Neural cell (in vitro differentiated cells): Measurements from ENCODE around the gene HACL1. TPM values are rescaled to one million over a fixed set of nuclear protein-coding genes. Genes with fewer than 3 reads are reported as not detected.

ENCODE experiments used
- H2AFZ ChIP-seq: fragments of 200-600, 300-800 bp; sonication (generic), shearing (Covaris generic); 2 replicates; pipeline ENCODE4 v1.6.0; 2014; ENCODE audit warnings: low read depth, mild to moderate bottlenecking, antibody characterized with exemption, low read length, moderate library complexity
- H3F3A ChIP-seq: fragments of 200-600 bp; shearing (Covaris generic); 2 replicates; pipeline ENCODE4 v1.6.1; 2016; ENCODE audit warnings: mild to moderate bottlenecking, moderate library complexity, mixed read lengths, antibody characterized with exemption, low read length; ENCODE audit not compliant: insufficient read depth, poor library complexity, severe bottlenecking
- H3K27ac ChIP-seq: fragments of 200-600, 300-800 bp; sonication (generic), shearing (Covaris generic); 2 replicates; pipeline ENCODE4 v1.5.1; 2014; ENCODE audit warnings: mild to moderate bottlenecking, low read length, moderate library complexity
- H3K27me3 ChIP-seq: fragments of 300-800, 200-600 bp; sonication (generic), shearing (Covaris generic); 2 replicates; pipeline ENCODE4 v1.6.0; 2014; ENCODE audit warnings: mild to moderate bottlenecking, low read depth, low read length, moderate library complexity; ENCODE audit not compliant: insufficient read depth
- H3K36me3 ChIP-seq: fragments of 300-800, 200-600 bp; sonication (generic), shearing (Covaris generic); 2 replicates; pipeline ENCODE4 v1.5.1; 2014; ENCODE audit warnings: mild to moderate bottlenecking, antibody characterized with exemption, low read length, moderate library complexity; ENCODE audit not compliant: insufficient read depth
- H3K4me2 ChIP-seq: fragments of 300-800, 200-600 bp; sonication (generic), shearing (Covaris generic); 2 replicates; pipeline ENCODE4 v1.6.0; 2014; ENCODE audit warnings: mild to moderate bottlenecking, low read length
- H3K4me3 ChIP-seq: fragments of 300-800, 200-600 bp; sonication (generic), shearing (Covaris generic); 2 replicates; pipeline ENCODE4 v1.5.1; 2014; ENCODE audit warnings: mild to moderate bottlenecking, low read length, moderate library complexity
- H3K79me2 ChIP-seq: fragments of 200-600 bp; shearing (Covaris generic); replicated peaks from 2 replicates; pipeline ENCODE4 v1.6.0; 2014; ENCODE audit warnings: mild to moderate bottlenecking, low read length, moderate library complexity; ENCODE audit not compliant: insufficient read depth
- H3K9ac ChIP-seq: fragments of 300-800, 200-600 bp; sonication (generic), shearing (Covaris generic); 2 replicates; pipeline ENCODE4 v1.6.1; 2016; ENCODE audit warnings: mild to moderate bottlenecking, low read length, mixed read lengths
- H3K9me2 ChIP-seq: fragments of 200-600 bp; shearing (Covaris generic); 2 replicates; pipeline ENCODE4 v1.6.1; 2016; ENCODE audit warnings: mild to moderate bottlenecking, low read length, mixed read lengths; ENCODE audit not compliant: insufficient read depth
- H3K9me3 ChIP-seq: fragments of 200-600, 300-800 bp; sonication (generic), shearing (Covaris generic); 2 replicates; pipeline ENCODE4 v1.6.1; 2016; ENCODE audit warnings: mild to moderate bottlenecking, mixed run types, low read length, moderate library complexity, mixed read lengths
- H4K20me1 ChIP-seq: fragments of 200-600 bp; shearing (Covaris generic); 2 replicates; pipeline ENCODE4 v1.6.1; 2016; ENCODE audit warnings: mild to moderate bottlenecking, mixed run types; ENCODE audit not compliant: insufficient read depth
- EP300 ChIP-seq: fragments of 450-650 bp; conservative IDR thresholded peaks from 2 replicates; pipeline ENCODE4 v1.6.1; 2014; ENCODE audit warnings: antibody characterized with exemption, mild to moderate bottlenecking, moderate library complexity; ENCODE audit not compliant: poor library complexity, severe bottlenecking
- MXI1 ChIP-seq: fragments of 450-650 bp; conservative IDR thresholded peaks from 2 replicates; pipeline ENCODE4 v1.6.1; 2014; ENCODE audit warnings: antibody characterized with exemption, mild to moderate bottlenecking; ENCODE audit not compliant: poor library complexity, severe bottlenecking
- POLR2AphosphoS5 ChIP-seq: IDR thresholded peaks from 2 replicates; pipeline ENCODE4 v1.6.1; 2012
- RAD21 ChIP-seq: fragments of 450-650 bp; conservative IDR thresholded peaks from 2 replicates; pipeline ENCODE4 v1.6.1; 2014; ENCODE audit warnings: antibody characterized with exemption, mild to moderate bottlenecking, moderate library complexity
- SMC3 ChIP-seq: fragments of 450-650 bp; conservative IDR thresholded peaks from 2 replicates; pipeline ENCODE4 v1.6.1; 2014; ENCODE audit warnings: antibody characterized with exemption, mild to moderate bottlenecking, moderate library complexity; ENCODE audit not compliant: poor library complexity
- TAF1 ChIP-seq: IDR thresholded peaks from 2 replicates; pipeline ENCODE4 v1.6.1; 2012; ENCODE audit warnings: low read depth
- polyA plus RNA-seq: library from polyadenylated mRNA; depleted of rRNA; stranded (reverse); fragments of >200 nt; gene quantifications from 2 replicates; pipeline ENCODE4 v1.2.3, GENCODE V29; 2014
- TF ChIP-seq, protein P1 (sequence below): fragments of 450-650 bp; IDR thresholded peaks from 2 replicates; pipeline ENCODE4 v1.5.1; 2014; ENCODE audit warnings: antibody characterized with exemption, mild to moderate bottlenecking, moderate library complexity; ENCODE audit not compliant: poor library complexity, severe bottlenecking
- TF ChIP-seq, protein P2 (sequence below): IDR thresholded peaks from 2 replicates; pipeline ENCODE4 v1.6.1; 2012; ENCODE audit warnings: borderline replicate concordance

HACL1 gene
- polyA plus RNA-seq, 1 donor from 2014 or later = 26.0 TPM

DNA sequence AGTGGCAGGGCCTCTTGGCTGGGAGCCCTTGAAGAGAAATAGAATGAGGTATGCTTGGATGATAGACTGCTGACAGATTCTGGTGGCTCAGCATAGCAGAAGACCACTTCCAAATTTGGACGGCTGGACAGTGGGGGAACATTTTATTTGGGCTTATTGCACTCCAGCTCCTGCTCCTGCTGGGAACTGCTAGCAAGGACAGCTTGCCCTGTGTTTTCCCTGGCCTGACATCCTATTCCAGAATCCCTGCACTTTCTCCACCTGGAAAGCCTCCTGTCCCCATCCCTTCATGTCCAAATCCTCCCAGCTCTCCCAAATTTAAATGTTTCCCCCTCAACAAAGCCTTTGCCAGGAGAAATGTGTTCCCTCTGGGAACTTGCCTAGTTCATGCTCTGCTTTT lies 70.0 kb downstream of the HACL1 start:
- H3K9me2 ChIP-seq = no peaks in the 10 kb centered on the region
- H3K9ac ChIP-seq = no peak overlapping the region
- TF ChIP-seq, protein P1, sequence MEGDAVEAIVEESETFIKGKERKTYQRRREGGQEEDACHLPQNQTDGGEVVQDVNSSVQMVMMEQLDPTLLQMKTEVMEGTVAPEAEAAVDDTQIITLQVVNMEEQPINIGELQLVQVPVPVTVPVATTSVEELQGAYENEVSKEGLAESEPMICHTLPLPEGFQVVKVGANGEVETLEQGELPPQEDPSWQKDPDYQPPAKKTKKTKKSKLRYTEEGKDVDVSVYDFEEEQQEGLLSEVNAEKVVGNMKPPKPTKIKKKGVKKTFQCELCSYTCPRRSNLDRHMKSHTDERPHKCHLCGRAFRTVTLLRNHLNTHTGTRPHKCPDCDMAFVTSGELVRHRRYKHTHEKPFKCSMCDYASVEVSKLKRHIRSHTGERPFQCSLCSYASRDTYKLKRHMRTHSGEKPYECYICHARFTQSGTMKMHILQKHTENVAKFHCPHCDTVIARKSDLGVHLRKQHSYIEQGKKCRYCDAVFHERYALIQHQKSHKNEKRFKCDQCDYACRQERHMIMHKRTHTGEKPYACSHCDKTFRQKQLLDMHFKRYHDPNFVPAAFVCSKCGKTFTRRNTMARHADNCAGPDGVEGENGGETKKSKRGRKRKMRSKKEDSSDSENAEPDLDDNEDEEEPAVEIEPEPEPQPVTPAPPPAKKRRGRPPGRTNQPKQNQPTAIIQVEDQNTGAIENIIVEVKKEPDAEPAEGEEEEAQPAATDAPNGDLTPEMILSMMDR = no peak
- no peak for TF ChIP-seq SMC3
- no peak for TF ChIP-seq EP300
- TF ChIP-seq, protein P2, sequence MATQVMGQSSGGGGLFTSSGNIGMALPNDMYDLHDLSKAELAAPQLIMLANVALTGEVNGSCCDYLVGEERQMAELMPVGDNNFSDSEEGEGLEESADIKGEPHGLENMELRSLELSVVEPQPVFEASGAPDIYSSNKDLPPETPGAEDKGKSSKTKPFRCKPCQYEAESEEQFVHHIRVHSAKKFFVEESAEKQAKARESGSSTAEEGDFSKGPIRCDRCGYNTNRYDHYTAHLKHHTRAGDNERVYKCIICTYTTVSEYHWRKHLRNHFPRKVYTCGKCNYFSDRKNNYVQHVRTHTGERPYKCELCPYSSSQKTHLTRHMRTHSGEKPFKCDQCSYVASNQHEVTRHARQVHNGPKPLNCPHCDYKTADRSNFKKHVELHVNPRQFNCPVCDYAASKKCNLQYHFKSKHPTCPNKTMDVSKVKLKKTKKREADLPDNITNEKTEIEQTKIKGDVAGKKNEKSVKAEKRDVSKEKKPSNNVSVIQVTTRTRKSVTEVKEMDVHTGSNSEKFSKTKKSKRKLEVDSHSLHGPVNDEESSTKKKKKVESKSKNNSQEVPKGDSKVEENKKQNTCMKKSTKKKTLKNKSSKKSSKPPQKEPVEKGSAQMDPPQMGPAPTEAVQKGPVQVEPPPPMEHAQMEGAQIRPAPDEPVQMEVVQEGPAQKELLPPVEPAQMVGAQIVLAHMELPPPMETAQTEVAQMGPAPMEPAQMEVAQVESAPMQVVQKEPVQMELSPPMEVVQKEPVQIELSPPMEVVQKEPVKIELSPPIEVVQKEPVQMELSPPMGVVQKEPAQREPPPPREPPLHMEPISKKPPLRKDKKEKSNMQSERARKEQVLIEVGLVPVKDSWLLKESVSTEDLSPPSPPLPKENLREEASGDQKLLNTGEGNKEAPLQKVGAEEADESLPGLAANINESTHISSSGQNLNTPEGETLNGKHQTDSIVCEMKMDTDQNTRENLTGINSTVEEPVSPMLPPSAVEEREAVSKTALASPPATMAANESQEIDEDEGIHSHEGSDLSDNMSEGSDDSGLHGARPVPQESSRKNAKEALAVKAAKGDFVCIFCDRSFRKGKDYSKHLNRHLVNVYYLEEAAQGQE = no peak
- no peak for TF ChIP-seq RAD21
- TF ChIP-seq POLR2AphosphoS5 = no peak
- no peak for TF ChIP-seq TAF1

DNA sequence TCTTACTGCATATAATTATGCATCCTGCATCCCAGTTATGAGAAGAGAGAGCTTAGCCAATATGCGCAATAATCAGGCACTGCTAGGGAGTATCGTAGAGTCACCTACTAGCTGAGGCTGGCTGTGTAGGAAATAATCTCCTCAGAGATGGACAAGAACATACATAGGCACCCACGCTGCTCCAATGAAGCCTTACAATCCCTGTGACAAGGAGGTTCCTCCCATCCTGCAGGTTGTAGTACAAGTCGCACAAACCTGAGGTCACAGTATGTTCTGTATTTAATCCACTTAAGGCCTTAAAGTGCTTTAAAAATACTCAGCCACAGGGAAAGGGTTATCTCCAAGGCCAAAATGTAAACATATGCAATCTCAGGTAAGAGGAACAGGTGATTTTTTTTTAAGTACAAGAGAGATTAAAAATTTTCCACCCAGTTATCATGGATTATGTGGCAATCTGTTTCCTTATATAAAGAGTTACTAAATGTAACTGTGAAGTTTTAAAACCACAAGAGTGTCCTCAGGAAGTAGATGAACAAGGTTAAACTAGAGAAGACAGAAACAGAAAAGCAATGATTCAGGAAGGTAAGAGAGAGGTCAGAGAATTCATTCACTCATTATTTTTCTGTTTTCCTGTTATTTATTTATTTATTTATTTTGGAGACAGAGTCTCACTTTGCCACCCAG lies 72.4 kb downstream of the HACL1 start:
- Histone ChIP-seq H2AFZ (no peak overlapping the region), H3K9me3 (no peaks in the 10 kb centered on the region), H3K27ac (no peak overlapping the region), H3K9ac (no peak overlapping the region), H3K4me2 (no peak overlapping the region), H3F3A (no peaks in the 10 kb centered on the region), H3K9me2 (no peaks in the 10 kb centered on the region), H3K36me3 (no peaks in the 10 kb centered on the region), H3K27me3 (no peaks in the 10 kb centered on the region), H3K4me3 (no peak overlapping the region), H3K79me2 (no peaks in the 10 kb centered on the region), H4K20me1 (no peaks in the 10 kb centered on the region)
- TF ChIP-seq MXI1 (no peak), RAD21 (no peak), POLR2AphosphoS5 (no peak), SMC3 (no peak), TAF1 (no peak)
- TF ChIP-seq, protein P2 = no peak
- TF ChIP-seq, protein P1 = no peak

More for the DNA sequence above, 70.0 kb downstream of the HACL1 start:
- Histone ChIP-seq H3F3A (no peaks in the 10 kb centered on the region), H4K20me1 (no peaks in the 10 kb centered on the region), H3K27ac (no peak overlapping the region), H3K4me3 (no peak overlapping the region), H3K79me2 (no peaks in the 10 kb centered on the region), H3K9me3 (no peaks in the 10 kb centered on the region), H3K36me3 (no peaks in the 10 kb centered on the region), H3K4me2 (no peak overlapping the region), H3K27me3 (no peaks in the 10 kb centered on the region), H2AFZ (no peak overlapping the region)
